HG03520 (cell line): ENCODE measurements around the gene PCDHGB5.
A peak's percentile ranks its signal among the peaks of the same experiment; 100 is the strongest.

Experiments
- ATAC-seq: cut with Tn5 transposase; IDR thresholded peaks from one replicate; pipeline ENCODE4 v1.9.1; 2021; ENCODE audit warnings: mild to moderate bottlenecking, moderate library complexity; ENCODE audit not compliant: unreplicated experiment

The PCDHGB5 gene

DNA sequence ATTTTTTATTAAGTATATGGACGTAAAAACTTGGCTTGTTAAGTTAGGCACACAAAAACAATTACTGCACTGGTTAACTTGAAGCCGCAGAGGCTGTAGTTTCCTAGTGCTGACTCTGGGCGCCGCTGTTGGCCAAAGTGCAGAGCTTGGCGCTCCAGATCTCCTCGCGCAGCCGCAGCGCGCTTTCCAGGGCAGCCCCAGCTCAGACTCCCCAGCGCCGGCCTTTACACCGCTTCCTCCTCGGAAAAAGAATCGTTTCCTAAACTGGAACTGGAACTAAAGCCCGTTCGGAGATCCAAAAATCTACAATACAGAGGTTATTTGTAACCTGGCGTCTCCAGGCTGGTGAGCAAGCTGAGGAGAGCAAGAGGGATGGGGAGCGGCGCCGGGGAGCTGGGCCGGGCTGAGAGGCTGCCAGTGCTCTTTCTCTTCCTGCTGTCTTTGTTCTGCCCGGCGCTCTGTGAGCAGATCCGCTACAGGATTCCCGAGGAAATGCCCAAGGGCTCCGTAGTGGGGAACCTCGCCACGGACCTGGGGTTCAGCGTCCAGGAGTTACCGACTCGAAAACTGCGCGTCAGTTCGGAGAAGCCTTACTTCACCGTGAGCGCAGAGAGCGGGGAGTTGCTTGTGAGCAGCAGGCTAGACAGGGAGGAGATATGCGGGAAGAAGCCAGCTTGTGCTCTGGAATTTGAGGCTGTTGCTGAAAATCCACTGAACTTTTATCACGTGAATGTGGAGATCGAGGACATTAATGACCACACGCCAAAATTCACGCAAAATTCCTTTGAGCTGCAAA is at the start of gene PCDHGB5:
Gene PCDHGB5, plus strand, starts transcription at position 192 of the 796 bp plus-strand sequence. Its CDS starts 181 bp downstream, at position 373.
- ATAC-seq = peak; percentile 100

DNA sequence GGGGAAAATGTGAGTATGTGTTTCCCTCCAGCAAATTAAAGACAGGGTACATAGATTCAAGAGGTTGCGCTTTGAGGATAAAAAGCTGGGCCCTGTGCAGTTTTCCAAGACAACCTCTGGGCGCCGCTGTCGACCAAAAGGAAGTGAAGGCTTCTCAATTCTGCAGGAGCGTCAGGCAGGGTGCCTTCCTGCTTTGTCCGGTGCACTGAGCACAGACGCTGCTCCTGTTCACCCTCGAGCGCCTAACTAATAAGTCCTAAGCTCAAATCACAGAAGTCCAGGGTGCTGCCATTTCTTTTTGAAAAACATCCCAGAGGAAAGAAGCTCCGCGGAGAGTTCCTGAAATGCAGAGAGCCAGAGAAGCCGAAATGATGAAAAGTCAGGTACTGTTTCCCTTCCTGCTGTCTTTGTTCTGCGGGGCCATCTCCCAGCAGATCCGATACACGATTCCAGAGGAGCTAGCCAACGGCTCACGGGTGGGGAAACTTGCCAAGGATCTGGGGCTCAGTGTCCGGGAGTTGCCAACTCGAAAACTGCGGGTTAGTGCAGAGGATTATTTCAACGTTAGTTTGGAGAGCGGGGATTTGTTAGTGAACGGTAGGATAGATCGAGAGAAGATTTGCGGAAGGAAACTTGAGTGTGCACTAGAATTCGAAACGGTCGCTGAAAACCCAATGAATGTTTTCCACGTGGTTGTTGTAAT is 47.7 kb upstream of the PCDHGB5 start, which contains the start of gene PCDHGB1:
Gene PCDHGB1, plus strand, starts transcription at position 183 of the 703 bp plus-strand sequence. Its CDS starts 162 bp downstream, at position 345.
- peak; percentile 92 for ATAC-seq

DNA sequence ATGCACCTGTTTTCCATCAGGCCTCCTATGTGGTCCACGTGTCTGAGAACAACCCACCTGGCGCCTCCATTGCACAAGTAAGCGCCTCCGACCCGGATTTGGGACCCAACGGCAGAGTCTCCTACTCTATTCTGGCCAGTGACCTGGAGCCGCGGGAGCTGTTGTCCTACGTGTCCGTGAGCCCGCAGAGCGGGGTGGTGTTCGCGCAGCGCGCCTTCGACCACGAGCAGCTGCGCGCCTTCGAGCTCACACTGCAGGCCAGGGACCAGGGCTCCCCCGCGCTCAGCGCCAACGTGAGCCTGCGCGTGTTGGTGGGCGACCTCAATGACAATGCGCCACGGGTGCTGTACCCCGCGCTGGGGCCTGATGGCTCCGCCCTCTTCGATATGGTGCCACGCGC is 46.2 kb upstream of the PCDHGB5 start:
- ATAC-seq = no peak

DNA sequence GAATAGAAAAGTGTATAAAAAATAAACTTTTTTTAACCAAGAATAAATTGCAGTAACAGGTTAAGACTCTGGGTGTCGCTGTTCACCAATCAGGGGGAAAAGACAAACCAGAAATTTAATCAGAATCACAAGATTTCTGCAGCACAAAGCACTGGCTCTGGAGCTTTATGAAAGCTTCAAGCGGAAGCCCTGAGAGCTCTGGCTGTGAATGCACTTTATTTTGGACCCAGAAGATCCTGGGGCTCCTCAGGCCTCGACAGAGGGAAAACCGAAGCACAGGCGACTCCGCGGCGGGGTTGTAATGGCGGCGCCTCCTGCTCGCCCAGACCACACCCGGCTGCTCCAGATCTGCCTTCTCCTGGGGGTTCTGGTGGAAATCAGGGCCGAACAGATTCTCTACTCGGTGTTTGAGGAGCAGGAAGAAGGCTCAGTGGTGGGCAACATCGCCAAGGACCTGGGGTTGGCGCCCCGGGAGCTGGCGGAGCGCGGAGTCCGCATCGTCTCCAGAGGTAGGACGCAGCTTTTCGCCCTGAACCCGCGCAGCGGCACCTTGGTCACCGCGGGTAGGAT is 42.8 kb upstream of the PCDHGB5 start, which contains the start of gene PCDHGA4:
Gene PCDHGA4, plus strand, starts transcription at position 122 of the 570 bp plus-strand sequence. Its CDS starts 87 bp downstream, at position 209.
- ATAC-seq = no peak

DNA sequence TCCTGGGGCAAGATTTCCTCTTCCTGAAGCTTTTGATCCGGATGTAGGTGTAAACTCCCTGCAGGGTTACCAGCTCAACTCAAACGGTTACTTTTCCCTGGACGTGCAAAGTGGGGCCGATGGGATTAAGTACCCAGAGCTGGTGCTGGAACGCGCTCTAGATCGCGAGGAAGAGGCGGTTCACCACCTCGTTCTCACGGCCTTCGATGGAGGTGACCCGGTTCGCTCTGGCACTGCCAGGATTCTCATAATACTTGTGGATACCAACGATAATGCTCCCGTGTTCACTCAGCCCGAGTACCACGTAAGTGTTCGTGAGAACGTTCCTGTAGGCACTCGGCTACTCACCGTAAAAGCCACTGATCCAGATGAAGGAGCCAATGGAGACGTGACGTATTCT is 42.1 kb upstream of the PCDHGB5 start:
- ATAC-seq = no peak

DNA sequence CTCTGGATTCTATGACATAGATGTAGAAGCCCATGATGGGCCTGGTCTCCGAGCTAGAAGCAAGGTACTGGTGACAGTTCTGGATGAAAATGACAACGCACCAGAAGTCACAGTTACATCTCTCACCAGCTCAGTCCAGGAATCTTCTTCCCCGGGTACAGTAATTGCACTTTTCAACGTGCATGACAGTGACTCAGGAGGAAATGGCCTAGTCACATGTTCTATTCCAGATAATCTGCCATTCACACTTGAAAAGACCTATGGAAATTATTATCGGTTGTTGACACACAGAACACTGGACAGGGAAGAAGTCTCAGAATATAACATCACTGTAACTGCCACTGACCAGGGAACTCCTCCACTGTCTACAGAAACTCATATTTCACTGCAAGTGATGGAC is 41.6 kb upstream of the PCDHGB5 start:
- ATAC-seq = no peak

DNA sequence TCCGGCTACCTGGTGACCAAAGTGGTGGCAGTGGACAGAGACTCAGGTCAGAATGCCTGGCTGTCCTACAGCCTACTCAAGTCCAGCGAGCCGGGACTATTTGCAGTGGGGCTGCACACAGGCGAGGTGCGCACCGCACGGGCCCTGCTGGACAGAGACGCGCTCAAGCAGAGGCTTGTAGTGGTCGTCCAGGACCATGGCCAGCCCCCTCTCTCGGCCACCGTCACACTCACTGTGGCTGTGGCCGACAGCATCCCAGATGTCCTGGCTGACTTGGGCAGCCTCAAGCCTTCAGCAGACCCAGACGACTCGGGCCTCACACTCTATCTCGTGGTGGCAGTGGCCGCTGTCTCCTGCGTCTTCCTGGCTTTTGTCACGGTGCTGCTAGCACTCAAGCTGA is 40.8 kb upstream of the PCDHGB5 start:
- no peak for ATAC-seq

DNA sequence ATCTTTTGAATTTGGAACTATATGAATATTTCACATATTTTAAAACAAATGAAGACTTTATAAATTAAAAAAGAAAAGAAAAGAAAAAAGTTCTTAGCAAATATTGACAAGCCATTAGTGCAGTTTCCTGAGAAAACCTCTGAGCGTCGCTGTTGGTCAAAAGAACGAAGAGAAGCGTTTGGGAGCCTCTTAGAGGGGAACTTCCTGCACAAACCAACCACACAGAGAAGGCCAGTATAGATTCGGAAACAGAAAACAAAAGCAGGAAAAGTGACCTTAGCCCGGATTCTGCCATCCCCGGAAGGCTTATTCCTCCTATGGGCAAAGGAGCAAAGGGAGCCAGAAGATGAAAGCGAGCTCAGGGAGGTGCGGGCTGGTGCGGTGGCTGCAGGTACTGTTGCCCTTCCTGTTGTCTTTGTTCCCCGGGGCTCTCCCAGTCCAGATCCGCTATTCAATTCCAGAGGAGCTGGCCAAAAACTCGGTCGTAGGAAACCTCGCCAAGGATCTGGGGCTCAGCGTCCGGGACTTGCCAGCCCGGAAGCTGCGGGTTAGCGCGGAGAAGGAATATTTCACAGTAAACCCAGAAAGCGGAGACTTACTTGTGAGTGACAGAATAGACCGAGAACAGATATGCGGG is 37.8 kb upstream of the PCDHGB5 start, which contains the start of gene PCDHGB2:
Gene PCDHGB2, plus strand, starts transcription at position 205 of the 637 bp plus-strand sequence. Its CDS starts 142 bp downstream, at position 347.
- ATAC-seq = peak; percentile 46

DNA sequence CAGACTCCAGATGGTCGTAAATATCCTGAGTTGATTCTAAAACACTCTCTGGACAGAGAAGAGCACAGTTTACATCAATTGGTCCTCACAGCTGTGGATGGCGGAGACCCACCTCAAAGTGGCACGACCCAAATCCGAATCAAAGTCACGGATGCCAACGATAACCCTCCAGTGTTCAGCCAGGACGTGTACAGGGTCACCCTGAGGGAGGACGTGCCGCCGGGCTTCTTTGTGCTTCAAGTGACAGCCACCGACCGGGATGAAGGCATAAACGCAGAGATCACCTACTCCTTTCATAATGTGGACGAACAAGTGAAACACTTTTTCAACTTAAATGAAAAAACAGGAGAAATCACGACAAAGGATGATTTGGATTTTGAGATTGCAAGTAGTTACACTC is 37.1 kb upstream of the PCDHGB5 start:
- no peak for ATAC-seq

DNA sequence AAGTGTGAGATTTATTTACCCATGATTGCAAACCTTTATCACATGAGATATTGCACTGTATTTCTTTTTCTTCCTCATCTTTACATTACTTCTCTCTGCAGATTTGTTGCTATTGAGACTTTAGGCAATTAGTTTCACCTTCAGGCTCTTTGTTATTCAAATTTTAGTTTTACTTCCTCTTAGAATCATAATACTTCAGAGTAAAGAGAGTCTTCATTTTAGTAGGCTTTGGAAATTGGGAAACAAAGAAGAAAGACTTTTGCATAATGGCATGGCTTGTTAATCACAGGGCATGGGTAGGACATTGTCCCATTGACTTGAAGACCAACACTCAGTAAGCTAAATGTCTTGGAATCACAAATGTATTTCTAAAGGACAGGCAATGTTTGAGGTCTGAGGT is 35.0 kb upstream of the PCDHGB5 start:
- ATAC-seq = no peak

DNA sequence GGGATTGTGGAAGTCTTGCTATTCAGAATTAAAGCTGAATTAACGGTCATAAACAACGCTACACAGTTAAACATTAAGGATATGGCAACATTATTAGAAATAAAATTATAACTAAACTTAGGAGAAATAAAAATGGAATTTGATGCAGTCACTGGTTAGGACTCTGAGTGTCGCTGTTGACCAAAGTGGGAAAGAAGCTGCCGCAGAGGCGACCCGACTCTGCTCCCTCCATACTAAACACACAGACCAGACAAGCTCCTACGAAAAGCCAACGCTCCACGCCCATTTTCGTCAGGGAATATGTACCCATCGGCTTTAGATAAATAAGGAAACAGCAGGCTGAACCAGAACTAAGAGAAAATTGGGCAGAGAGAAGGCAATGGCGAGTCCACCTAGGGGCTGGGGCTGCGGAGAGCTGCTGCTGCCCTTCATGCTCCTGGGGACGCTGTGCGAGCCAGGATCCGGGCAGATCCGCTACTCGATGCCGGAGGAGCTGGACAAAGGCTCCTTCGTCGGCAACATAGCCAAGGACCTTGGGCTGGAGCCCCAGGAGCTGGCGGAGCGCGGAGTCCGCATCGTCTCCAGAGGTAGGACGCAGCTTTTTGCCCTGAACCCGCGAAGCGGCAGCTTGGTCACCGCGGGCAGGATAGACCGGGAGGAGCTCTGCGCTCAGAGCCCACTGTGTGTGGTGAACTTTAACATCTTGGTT is 33.6 kb upstream of the PCDHGB5 start, which contains the start of gene PCDHGA5:
Gene PCDHGA5, plus strand, starts transcription at position 211 of the 709 bp plus-strand sequence. Its CDS starts 169 bp downstream, at position 380.
- ATAC-seq = no peak

DNA sequence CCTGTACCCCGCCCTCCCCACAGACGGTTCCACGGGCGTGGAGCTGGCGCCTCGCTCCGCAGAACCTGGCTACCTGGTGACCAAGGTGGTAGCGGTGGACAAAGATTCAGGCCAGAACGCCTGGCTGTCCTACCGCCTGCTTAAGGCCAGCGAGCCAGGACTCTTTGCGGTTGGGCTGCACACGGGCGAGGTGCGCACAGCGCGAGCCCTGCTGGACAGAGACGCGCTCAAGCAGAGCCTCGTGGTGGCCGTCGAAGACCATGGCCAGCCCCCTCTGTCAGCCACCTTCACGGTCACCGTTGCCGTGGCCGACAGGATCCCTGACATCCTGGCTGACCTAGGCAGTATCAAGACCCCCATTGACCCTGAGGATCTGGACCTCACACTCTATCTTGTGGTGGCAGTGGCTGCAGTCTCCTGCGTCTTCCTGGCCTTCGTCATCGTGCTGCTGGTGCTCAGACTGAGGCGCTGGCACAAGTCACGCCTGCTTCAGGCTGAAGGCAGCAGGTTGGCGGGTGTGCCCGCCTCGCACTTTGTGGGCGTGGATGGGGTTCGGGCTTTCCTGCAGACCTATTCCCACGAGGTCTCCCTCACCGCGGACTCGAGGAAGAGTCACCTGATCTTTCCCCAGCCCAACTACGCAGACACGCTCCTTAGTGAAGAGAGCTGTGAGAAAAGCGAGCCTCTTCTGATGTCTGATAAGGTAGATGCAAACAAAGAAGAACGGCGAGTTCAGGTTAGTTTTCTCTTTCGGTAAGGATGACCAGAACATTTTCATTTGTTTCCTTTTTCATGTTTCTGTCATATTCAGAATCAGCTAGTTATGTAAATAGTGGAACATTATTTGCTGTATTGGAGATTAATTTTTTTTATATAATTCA is 31.5 kb upstream of the PCDHGB5 start:
- no peak for ATAC-seq

DNA sequence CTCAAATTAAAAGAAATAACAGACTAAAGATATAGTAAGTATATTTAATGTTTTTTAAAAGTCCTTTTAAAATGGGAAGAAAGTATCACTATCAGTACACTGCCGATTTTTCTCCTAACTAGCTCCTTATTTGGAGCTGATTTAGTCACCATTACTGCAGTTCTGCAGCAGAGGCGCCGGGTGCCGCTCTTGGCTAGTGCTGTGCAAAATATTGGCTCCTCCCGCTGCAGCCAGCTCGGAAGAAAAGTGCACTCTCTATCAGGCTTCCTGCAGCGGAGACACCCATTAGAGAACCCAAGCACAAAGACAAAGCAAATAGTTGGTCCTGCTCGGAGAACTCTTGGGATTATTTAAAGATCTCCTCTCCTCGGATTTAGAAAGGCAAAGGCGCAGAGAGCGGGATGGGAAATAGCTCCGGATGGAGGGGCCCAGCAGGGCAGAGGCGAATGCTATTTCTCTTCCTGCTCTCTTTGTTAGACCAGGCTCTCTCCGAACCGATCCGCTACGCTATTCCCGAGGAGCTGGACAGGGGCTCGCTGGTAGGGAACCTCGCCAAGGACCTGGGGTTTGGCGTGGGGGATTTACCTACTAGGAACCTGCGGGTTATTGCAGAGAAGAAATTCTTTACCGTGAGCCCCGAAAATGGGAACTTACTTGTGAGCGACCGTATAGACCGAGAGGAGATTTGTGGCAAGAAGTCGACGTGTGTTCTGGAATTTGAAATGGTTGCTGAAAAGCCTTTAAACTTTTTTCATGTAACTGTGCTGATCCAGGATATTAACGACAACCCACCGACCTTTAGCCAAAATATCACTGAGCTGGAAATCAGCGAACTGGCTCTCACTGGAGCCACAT is 27.5 kb upstream of the PCDHGB5 start, which contains the start of gene PCDHGB3:
Gene PCDHGB3, plus strand, starts transcription at position 249 of the 855 bp plus-strand sequence. Its CDS starts 153 bp downstream, at position 402.
- ATAC-seq = peak; percentile 98

DNA sequence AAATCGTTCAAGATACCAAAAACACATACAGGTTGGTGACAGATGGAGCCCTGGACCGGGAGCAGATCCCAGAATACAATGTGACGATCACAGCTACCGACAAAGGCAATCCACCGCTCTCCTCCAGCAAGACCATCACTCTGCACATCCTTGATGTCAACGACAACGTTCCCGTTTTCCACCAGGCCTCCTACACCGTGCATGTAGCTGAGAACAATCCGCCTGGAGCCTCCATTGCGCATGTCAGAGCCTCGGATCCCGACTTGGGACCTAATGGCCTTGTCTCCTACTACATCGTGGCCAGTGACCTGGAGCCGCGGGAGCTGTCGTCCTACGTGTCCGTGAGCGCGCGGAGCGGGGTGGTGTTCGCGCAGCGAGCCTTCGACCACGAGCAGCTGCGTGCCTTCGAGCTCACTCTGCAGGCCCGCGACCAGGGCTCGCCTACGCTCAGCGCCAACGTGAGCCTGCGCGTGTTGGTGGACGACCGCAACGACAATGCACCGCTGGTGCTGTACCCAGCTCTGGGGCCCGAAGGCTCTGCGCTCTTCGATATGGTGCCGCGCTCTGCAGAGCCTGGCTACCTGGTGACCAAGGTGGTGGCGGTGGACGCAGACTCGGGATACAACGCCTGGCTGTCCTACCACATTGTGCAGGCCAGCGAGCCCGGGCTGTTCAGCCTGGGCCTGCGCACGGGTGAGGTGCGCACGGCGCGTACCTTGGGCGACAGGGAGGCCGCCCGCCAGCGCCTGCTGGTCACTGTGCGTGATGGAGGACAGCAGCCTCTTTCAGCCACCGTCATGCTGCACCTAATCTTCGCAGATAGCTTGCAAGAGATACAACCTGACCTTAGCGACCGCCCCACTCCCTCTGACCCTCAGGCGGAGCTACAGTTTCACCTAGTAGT is 25.9 kb upstream of the PCDHGB5 start:
- no peak for ATAC-seq

DNA sequence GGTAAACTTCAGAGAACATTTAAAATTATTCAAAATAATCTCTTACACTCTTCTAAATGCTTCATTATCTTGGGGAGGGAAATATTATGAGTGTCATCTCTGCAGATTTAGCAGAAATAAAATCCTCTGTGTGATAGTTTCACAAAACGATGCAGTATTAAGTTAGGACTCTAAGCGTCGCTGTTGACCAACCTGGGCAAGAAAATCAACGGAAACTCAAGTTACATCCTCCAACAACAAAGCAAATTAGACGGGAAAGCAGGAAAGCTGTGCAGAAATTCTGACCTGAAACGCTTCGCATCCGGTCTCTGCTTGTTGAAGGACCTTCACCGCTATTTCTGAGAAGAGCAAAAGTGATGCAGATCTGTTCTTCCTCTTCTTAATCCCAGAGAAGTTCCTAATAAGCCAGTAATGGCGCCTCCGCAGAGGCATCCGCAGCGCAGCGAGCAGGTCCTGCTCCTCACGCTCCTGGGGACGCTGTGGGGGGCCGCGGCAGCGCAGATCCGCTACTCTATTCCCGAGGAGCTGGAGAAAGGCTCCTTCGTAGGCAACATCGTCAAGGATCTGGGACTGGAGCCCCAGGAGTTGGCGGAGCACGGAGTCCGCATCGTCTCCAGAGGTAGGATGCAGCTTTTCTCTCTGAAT is 24.0 kb upstream of the PCDHGB5 start, which contains the start of gene PCDHGA6:
Gene PCDHGA6, plus strand, starts transcription at position 219 of the 645 bp plus-strand sequence. Its CDS starts 193 bp downstream, at position 412.
- no peak for ATAC-seq

DNA sequence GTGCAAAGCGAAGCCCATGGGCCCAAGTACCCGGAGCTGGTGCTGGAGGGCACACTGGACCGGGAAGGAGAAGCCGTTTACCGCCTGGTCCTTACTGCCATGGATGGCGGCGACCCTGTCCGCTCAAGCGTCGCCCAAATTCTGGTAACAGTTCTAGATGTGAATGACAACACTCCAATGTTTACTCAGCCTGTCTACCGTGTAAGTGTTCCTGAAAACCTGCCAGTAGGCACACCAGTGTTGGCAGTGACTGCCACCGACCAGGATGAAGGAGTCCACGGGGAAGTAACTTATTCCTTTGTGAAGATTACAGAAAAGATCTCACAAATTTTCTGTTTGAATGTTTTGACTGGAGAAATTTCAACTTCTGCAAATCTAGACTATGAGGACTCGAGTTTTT is 23.1 kb upstream of the PCDHGB5 start:
- no peak for ATAC-seq
